ENCODE measurements around the gene HIPK1. TPM values are rescaled to one million over a fixed set of nuclear protein-coding genes. Genes with fewer than 3 reads are reported as not detected.
A peak's percentile ranks its signal among the peaks of the same experiment; 100 is the strongest.

Gene HIPK1
- total and polyA plus RNA-seq, 10 of the 15 experiments (the other 5 are each of a cell fraction or from before 2014, with no cell fraction given) = 4.2 to 33.9 (median 11.4) TPM

GRCh38 chr1:113901191-113901590 lies 27.9 kb upstream of the HIPK1 start (continued):
- TF ChIP-seq ZBTB11 (CRISPR knock-in tag; IDR thresholded peaks at IDR 0.05) (no peak), SIN3A (IDR thresholded peaks at IDR 0.05; ENCODE audit: low read depth, low read length) (no peak), PAX8 (IDR thresholded peaks at IDR 0.05) (no peak), STAT1 (conservative IDR thresholded peaks at IDR 0.05) (no peak)

- Histone ChIP-seq H3K27ac (ENCODE audit: control insufficient read depth, insufficient read depth) (peak overlapping the region; percentile 88), H3K36me3 (ENCODE audit: control insufficient read depth in 2 of 2, insufficient read depth in 2 of 2, low read length in 1 of 2) (peaks cover 1 to 13% of the 10 kb centered on the region in 2 experiments; a peak in 2 of 4 replicates), H4K20me1 (ENCODE audit: control insufficient read depth, insufficient read depth) (no peaks in the 10 kb centered on the region), H3K9me3 (replicated peaks; ENCODE audit: control insufficient read depth, insufficient read depth, low read length) (no peaks in the 10 kb centered on the region), H3K4me2 (ENCODE audit: control insufficient read depth, insufficient read depth) (peak overlapping the region; percentile 96), H3K4me1 (ENCODE audit: control insufficient read depth, insufficient read depth, low read length) (peaks cover 3% of the 10 kb centered on the region), H3K27me3 (replicated peaks in 1 of 2; ENCODE audit: control insufficient read depth in 2 of 2, insufficient read depth in 2 of 2, low read length in 1 of 2) (no peaks in the 10 kb centered on the region), H3K4me3 (peak overlapping the region; percentile 88), H2AFZ (ENCODE audit: control insufficient read depth, low read depth, low read length) (peak overlapping the region; percentile 91), H3K79me2 (ENCODE audit: control insufficient read depth, insufficient read depth, low read length) (peaks cover 38% of the 10 kb centered on the region), H3K9ac (ENCODE audit: control insufficient read depth, insufficient read depth, low read length) (peak overlapping the region; percentile 85)
- no TSS peak for BruUV-seq (replicated peaks)
- in situ Hi-C loops (cut with MboI) = loop anchor here (5.0 kb wide), 1 partner anchor 66 kb away; no protein-coding TSS in a partner anchor
- no peak for ATAC-seq
- RAD21 ChIA-PET (ENCODE audit: unreplicated experiment) = interaction anchor here (0.8 to 4.0 kb wide), 20 partner anchors 14 to 1188 kb away, joined by 3 to 110 read pairs (median 5); partner anchors contain the start of genes BCL2L15, HIPK1, PHTF1 and RSBN1
- POLR2A ChIA-PET = interaction anchor here (0.6 to 5.8 kb wide), 23 partner anchors 8 to 1280 kb away, joined by 3 to 68 read pairs (median 3); partner anchors contain the start of genes BCL2L15, HIPK1, PHTF1 and RSBN1
- 2% methylated on average over 7 of the region's 7 CpGs for WGBS (ENCODE audit: insufficient coverage, insufficient replicate concordance, low lambda C conversion rate, missing lambda C conversion rate)
- peak; percentile 52 for FAIRE-seq
- SMC1A ChIA-PET (ENCODE audit: uncharacterized antibody, unreplicated experiment) = interaction anchor here (0.6 to 7.9 kb wide), 34 partner anchors 8 to 772 kb away, joined by 3 to 205 read pairs (median 5); partner anchors contain the start of genes BCL2L15, HIPK1 and PHTF1
- CTCF ChIA-PET = interaction anchor here (0.6 to 7.7 kb wide), 20 partner anchors 11 to 92 kb away, joined by 3 to 79 read pairs (median 5); partner anchors contain the start of genes HIPK1, OLFML3 and RSBN1
- peak; percentile 31 for DNase-seq (ENCODE audit: low read depth, low spot score)
- intact Hi-C loops (cut with micrococcal nuclease; ENCODE audit: unreplicated experiment) = loop anchor here (2.0 to 10.0 kb wide), 2 partner anchors 45 to 149 kb away; partner anchors contain the start of gene PHTF1
- TF ChIP-seq NR2F1 (conservative IDR thresholded peaks at IDR 0.05) (no peak), PKNOX1 (IDR thresholded peaks at IDR 0.05) (no peak), CREB1 (IDR thresholded peaks at IDR 0.05; ENCODE audit: low read depth) (0 out of 2 replicates have a peak, but pooled peaks have one; percentile 29), GABPA (IDR thresholded peaks at IDR 0.05; ENCODE audit: low read depth) (peak; percentile 21; the same call in 1 of the 2 replicates), SRF (IDR thresholded peaks at IDR 0.05; ENCODE audit: low read depth in 2 of 2, low read length in 2 of 2) (no peak), USF1 (IDR thresholded peaks at IDR 0.05; ENCODE audit: borderline replicate concordance, extremely low read length, insufficient read depth, low read depth, low read length) (no peak), SPI1 (IDR thresholded peaks at IDR 0.05; ENCODE audit: borderline replicate concordance, insufficient read depth, low read depth, low read length) (peak; percentile 35; the same call in 1 of the 2 replicates), SKIL (IDR thresholded peaks at IDR 0.05; ENCODE audit: low read depth, poor library complexity, severe bottlenecking) (peak; percentile 36)
Measured at GRCh38 chr1:113903501-113904292, 25.4 kb upstream of the HIPK1 start.

All from GM12878 (cell line).